K562 (cell line): ENCODE results near the gene SAP30BP. TPM values are rescaled to one million over a fixed set of nuclear protein-coding genes. Genes with fewer than 3 reads are reported as not detected.

Experiments
- EHMT2 ChIP-seq: fragments of 450-650 bp; IDR thresholded peaks from 2 replicates; pipeline ENCODE4 v1.6.1; 2018; ENCODE audit warnings: antibody characterized with exemption
- FOXJ2 ChIP-seq: fragments of 200-800 bp; sonication (Bioruptor generic); IDR thresholded peaks from 2 replicates; pipeline ENCODE4 v1.6.1; 2016; ENCODE audit warnings: missing genetic modification characterization, missing compliant biosample characterization
- HSF4 ChIP-seq: fragments of 250-450 bp; sonication (Bioruptor Pico); IDR thresholded peaks from 2 replicates; pipeline ENCODE4 v2.1.2; 2022; ENCODE audit warnings: mild to moderate bottlenecking, moderate library complexity, borderline replicate concordance
- MCM5 ChIP-seq: fragments of 450-650 bp; IDR thresholded peaks from 2 replicates; pipeline ENCODE4 v1.6.1; 2016; ENCODE audit warnings: low read depth
- MED1 ChIP-seq: sonication (generic); formaldehyde crosslinking; IDR thresholded peaks from 2 replicates; pipeline ENCODE4 v1.8.1; 2023; ENCODE audit warnings: missing genetic modification reagents, borderline replicate concordance
- MEF2A ChIP-seq: IDR thresholded peaks from 2 replicates; pipeline ENCODE4 v1.6.1; 2011; ENCODE audit warnings: low read depth, mild to moderate bottlenecking, low read length, moderate library complexity; ENCODE audit not compliant: control insufficient read depth
- PML ChIP-seq: IDR thresholded peaks from 2 replicates; pipeline ENCODE4 v1.6.1; 2012; ENCODE audit warnings: low read length, inconsistent platforms
- POLR2G ChIP-seq: fragments of 200-400 bp; formaldehyde crosslinking; IDR thresholded peaks from 2 replicates; pipeline ENCODE4 v1.6.1; 2017; ENCODE audit warnings: low read depth, mild to moderate bottlenecking, antibody characterized with exemption, low read length, moderate library complexity
- ZNF668 ChIP-seq: fragments of 250-450 bp; sonication (Bioruptor Pico); IDR thresholded peaks from 2 replicates; pipeline ENCODE4 v1.8.0; 2022; ENCODE audit warnings: mild to moderate bottlenecking, inconsistent platforms
- ZNF75A ChIP-seq: fragments of 450-650 bp; formaldehyde crosslinking; IDR thresholded peaks from 2 replicates; pipeline ENCODE4 v1.4.0; 2020; ENCODE audit warnings: mild to moderate bottlenecking
- polyA plus RNA-seq, 8 experiments: library from polyadenylated mRNA; depleted of rRNA in 4 of 8; stranded (reverse) in 5 of 8; unstranded in 3 of 8; fragments of >200 nt; fragmentation: Nextera tagmentation in 2 of 8; fragmentation: Illumina TruSeq in 1 of 8; extraction: Ambion mirVana in 2 of 8; extraction: Trizol in 1 of 8; gene quantifications; 2 replicates each; pipeline versions ENCODE4 v1.2.1 to v1.2.3, GENCODE V29; 2011 to 2014; ENCODE audit warnings: inconsistent platforms in 1 of 8, missing spikeins in 1 of 8
- total RNA-seq, 7 experiments: library from RNA; depleted of rRNA in 6 of 7; stranded (reverse); fragments of >200 nt in 6 of 7; fragmentation: Illumina TruSeq in 2 of 7; extraction: Trizol in 2 of 7; gene quantifications; 2 replicates each; pipeline versions ENCODE4 v1.2.1 to v1.2.3, GENCODE V29; 2011 to 2021; ENCODE audit warnings: low replicate concordance in 1 of 7
- TF ChIP-seq, protein P1 (sequence below): fragments of 250-450 bp; sonication (Bioruptor Pico); IDR thresholded peaks from 2 replicates; pipeline ENCODE4 v1.8.0; 2022; ENCODE audit warnings: moderate library complexity, mild to moderate bottlenecking, inconsistent platforms
- TF ChIP-seq, protein P2 (sequence below): sonication (generic); formaldehyde crosslinking; IDR thresholded peaks from 2 replicates; pipeline ENCODE4 v1.8.0; 2022; ENCODE audit warnings: mild to moderate bottlenecking, missing genetic modification reagents

Gene SAP30BP
- total and polyA plus RNA-seq, 9 of the 15 experiments (the other 6 are each of a cell fraction or from before 2014, with no cell fraction given) = 45.3 to 154 (median 71.7) TPM

DNA sequence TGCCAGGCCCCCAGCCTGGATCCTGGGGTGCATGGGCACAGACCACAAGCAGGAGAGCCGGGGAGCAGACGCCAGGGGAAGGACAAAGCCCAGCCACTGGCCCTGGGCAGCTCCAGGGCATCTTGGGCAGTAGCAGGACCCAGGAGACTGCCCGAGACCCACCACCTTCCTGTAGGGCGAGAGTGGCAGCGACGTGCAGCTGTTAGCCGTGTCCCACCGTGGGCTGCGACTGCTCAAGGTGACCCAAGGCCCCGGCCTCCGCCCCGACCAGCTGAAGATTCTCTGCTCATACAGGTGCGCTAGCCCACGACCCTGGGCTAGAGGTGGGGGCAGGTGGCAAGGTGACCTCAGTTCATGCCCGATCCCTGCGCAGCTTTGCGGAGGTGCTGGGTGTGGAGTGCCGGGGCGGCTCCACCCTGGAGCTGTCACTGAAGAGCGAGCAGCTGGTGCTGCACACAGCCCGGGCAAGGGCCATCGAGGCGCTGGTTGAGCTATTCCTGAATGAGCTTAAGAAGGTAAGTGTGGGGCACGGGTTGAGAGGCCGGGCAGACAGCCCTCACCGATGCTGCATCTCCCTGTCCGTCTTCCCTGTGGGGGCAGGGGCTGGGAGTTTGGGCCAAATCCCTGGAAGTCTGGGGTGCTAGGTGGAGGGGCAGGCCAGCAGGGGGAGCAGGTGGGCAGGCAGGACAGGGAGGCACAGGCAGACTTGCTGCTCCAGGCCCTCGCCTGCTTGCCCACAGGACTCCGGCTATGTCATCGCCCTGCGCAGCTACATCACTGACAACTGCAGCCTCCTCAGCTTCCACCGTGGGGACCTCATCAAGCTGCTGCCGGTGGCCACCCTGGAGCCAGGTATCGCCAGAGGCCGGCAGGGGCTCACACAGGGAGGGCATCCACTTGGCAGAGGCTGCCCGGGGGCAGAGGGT is 47.4 kb upstream of the SAP30BP start (continued):
- TF ChIP-seq FOXJ2 (tag) = no peak
- TF ChIP-seq, protein P1, sequence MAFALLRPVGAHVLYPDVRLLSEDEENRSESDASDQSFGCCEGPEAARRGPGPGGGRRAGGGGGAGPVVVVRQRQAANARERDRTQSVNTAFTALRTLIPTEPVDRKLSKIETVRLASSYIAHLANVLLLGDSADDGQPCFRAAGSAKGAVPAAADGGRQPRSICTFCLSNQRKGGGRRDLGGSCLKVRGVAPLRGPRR (CRISPR knock-in tag) = no peak
- no peak for TF ChIP-seq EHMT2
- no peak for TF ChIP-seq MEF2A
- no peak for TF ChIP-seq MCM5
- TF ChIP-seq ZNF75A (CRISPR knock-in tag) = no peak
- TF ChIP-seq PML = no peak
- no peak for TF ChIP-seq MED1
- TF ChIP-seq ZNF668 (CRISPR knock-in tag) = no peak
- TF ChIP-seq POLR2G = peak; percentile 16; the same call in 1 of the 2 replicates
- TF ChIP-seq, protein P2, sequence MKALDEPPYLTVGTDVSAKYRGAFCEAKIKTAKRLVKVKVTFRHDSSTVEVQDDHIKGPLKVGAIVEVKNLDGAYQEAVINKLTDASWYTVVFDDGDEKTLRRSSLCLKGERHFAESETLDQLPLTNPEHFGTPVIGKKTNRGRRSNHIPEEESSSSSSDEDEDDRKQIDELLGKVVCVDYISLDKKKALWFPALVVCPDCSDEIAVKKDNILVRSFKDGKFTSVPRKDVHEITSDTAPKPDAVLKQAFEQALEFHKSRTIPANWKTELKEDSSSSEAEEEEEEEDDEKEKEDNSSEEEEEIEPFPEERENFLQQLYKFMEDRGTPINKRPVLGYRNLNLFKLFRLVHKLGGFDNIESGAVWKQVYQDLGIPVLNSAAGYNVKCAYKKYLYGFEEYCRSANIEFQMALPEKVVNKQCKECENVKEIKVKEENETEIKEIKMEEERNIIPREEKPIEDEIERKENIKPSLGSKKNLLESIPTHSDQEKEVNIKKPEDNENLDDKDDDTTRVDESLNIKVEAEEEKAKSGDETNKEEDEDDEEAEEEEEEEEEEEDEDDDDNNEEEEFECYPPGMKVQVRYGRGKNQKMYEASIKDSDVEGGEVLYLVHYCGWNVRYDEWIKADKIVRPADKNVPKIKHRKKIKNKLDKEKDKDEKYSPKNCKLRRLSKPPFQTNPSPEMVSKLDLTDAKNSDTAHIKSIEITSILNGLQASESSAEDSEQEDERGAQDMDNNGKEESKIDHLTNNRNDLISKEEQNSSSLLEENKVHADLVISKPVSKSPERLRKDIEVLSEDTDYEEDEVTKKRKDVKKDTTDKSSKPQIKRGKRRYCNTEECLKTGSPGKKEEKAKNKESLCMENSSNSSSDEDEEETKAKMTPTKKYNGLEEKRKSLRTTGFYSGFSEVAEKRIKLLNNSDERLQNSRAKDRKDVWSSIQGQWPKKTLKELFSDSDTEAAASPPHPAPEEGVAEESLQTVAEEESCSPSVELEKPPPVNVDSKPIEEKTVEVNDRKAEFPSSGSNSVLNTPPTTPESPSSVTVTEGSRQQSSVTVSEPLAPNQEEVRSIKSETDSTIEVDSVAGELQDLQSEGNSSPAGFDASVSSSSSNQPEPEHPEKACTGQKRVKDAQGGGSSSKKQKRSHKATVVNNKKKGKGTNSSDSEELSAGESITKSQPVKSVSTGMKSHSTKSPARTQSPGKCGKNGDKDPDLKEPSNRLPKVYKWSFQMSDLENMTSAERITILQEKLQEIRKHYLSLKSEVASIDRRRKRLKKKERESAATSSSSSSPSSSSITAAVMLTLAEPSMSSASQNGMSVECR (CRISPR knock-in tag) = peak; percentile 46; the same call in 1 of the 2 replicates
- no peak for TF ChIP-seq HSF4
